ENCODE measurements around the gene DENND4A. TPM values are rescaled to one million over a fixed set of nuclear protein-coding genes. Genes with fewer than 3 reads are reported as not detected.
A peak's percentile ranks its signal among the peaks of the same experiment; 100 is the strongest.

Gene DENND4A
- total and polyA plus RNA-seq, 9 of the 15 experiments (the other 6 are each of a cell fraction or from before 2014, with no cell fraction given), result 6.8 to 32.3 (median 19.9) TPM

- Histone ChIP-seq H3K4me3 (no peak overlapping the region), H2AFZ (ENCODE audit: low read depth, low read length) (no peak overlapping the region), H3K27me3 (ENCODE audit: control insufficient read depth in 2 of 2, insufficient read depth in 2 of 2, low read length in 2 of 2) (no peaks in the 10 kb centered on the region), H3K4me2 (ENCODE audit: insufficient read depth, low read length) (peak overlapping the region; percentile 6; the same call in 1 of the 2 replicates), H3K4me1 (replicated peaks in 1 of 2; ENCODE audit: control insufficient read depth in 2 of 2, insufficient read depth in 2 of 2, low read length in 2 of 2) (peaks cover 17 to 33% of the 10 kb centered on the region in 2 experiments; a peak in 4 of 5 replicates), H3K9me1 (ENCODE audit: control insufficient read depth, insufficient read depth, low read length) (no peaks in the 10 kb centered on the region), H3K9ac (ENCODE audit: insufficient read depth in 1 of 2, low read depth in 2 of 2, low read length in 2 of 2) (peak overlapping the region in 1 of 2 experiments; percentile 43; a peak in 1 of 4 replicates), H4K20me1 (replicated peaks; ENCODE audit: control insufficient read depth, insufficient read depth, low read length) (no peaks in the 10 kb centered on the region), H3K36me3 (ENCODE audit: control insufficient read depth, insufficient read depth, low read length) (no peaks in the 10 kb centered on the region), H3K27ac (ENCODE audit: extremely low read depth, low read depth, low read length) (peak overlapping the region; percentile 47; the same call in 2 of the 3 replicates), H3K79me2 (ENCODE audit: control insufficient read depth, insufficient read depth, low read length) (peaks cover 75% of the 10 kb centered on the region), H3K9me3 (replicated peaks; ENCODE audit: control insufficient read depth, insufficient read depth, low read depth, low read length) (no peaks in the 10 kb centered on the region)
- BruUV-seq (replicated peaks), result no TSS peak
- CTCF ChIA-PET (ENCODE audit: low intra/inter-chr PET ratio), result interaction anchor here (0.5 kb wide), 1 partner anchor 106 kb away, joined by 3 read pairs; no protein-coding TSS in a partner anchor
- intact Hi-C loops (cut with micrococcal nuclease), result loop anchor here (2.0 kb wide), 1 partner anchor 51 kb away; no protein-coding TSS in a partner anchor
- POLR2A ChIA-PET, result interaction anchor here (1.0 to 5.4 kb wide), 4 partner anchors 9 to 20 kb away, joined by 3 to 33 read pairs (median 4); partner anchors contain the start of gene DENND4A
- in situ Hi-C loops (cut with MboI), result no loop called here
- ATAC-seq, result peak; percentile 12; the same call in 1 of the 3 replicates
- FAIRE-seq, result no peak
- peak in 1 of 4 experiments; percentile 44 for DNase-seq (ENCODE audit: extremely low read depth in 1 of 4, low spot score in 3 of 4)
- 16% methylated on average over 6 of the region's 6 CpGs for WGBS (ENCODE audit: insufficient coverage, low coverage, missing lambda C conversion rate)
- TF ChIP-seq ZNF318 (IDR thresholded peaks at IDR 0.05; ENCODE audit: borderline replicate concordance in 1 of 2, low read depth in 1 of 2), result no peak
- no peak for TF ChIP-seq NFIX (CRISPR knock-in tag; IDR thresholded peaks at IDR 0.05; ENCODE audit: low read depth)
- no peak for TF ChIP-seq POU5F1 (IDR thresholded peaks at IDR 0.05; ENCODE audit: borderline replicate concordance, low read depth, low read length, partially characterized antibody)
- TF ChIP-seq SPI1 (IDR thresholded peaks at IDR 0.05; ENCODE audit: borderline replicate concordance, low read depth, low read length), result no peak
- TF ChIP-seq RB1 (IDR thresholded peaks at IDR 0.05; ENCODE audit: low read depth), result no peak
- TF ChIP-seq CTCF (IDR thresholded peaks at IDR 0.05 in 2 of 3, conservative IDR thresholded peaks at IDR 0.05 in 1 of 3; ENCODE audit: insufficient read depth in 2 of 3, low read depth in 1 of 3, low read length in 3 of 3), result peak in 2 of 3 experiments; percentile 44 to 54; a peak in 4 of 6 replicates
- no peak for TF ChIP-seq POLR2H (tag; IDR thresholded peaks at IDR 0.05; ENCODE audit: low read depth)
Measured at GRCh38 chr15:65777843-65778242, 14.2 kb downstream of the DENND4A start.
